Loucy (cell line): ENCODE measurements around the gene PIGZ.

Experiments
- CTCF ChIP-seq: fragments of 200-600 bp; sonication (generic); conservative IDR thresholded peaks from 2 replicates; pipeline ENCODE4 v1.5.1; 2014; ENCODE audit warnings: mild to moderate bottlenecking, antibody characterized with exemption, low read length
- EZH2phosphoT487 ChIP-seq: fragments of 200-600 bp; IDR thresholded peaks from 2 replicates; pipeline ENCODE4 v1.6.1; 2018; ENCODE audit warnings: antibody characterized with exemption, mild to moderate bottlenecking, moderate library complexity, borderline replicate concordance

GRCh38 chr3:196990601-196991007 lies 22.0 kb upstream of the PIGZ start:
- TF ChIP-seq EZH2phosphoT487 (no peak), CTCF (no peak)
